Sigmoid colon (tissue), 7 donors: ENCODE measurements around the gene RPS24. TPM values are rescaled to one million over a fixed set of nuclear protein-coding genes. Genes with fewer than 3 reads are reported as not detected.

Source experiments
- DNase-seq: peaks from one replicate; pipeline ENCODE4 v3.0.0-alpha.2; 2019
- H3K27ac ChIP-seq, 4 donors: fragments of 200-600 bp; sonication (generic); one replicate each; pipeline ENCODE4 v1.5.1; 2016 to 2019; ENCODE audit warnings: mild to moderate bottlenecking in 1 of 4
- H3K27me3 ChIP-seq, 3 donors: fragments of 200-600 bp; sonication (generic); one replicate each; pipeline ENCODE4 v1.5.1; 2019; ENCODE audit warnings: mild to moderate bottlenecking in 1 of 3
- H3K36me3 ChIP-seq, 4 donors: fragments of 200-600 bp; sonication (generic); one replicate each; pipeline ENCODE4 v1.5.1; 2016 to 2019
- H3K4me1 ChIP-seq, 4 donors: fragments of 200-600 bp; sonication (generic); one replicate each; pipeline ENCODE4 v1.5.1; 2017 to 2019
- H3K4me3 ChIP-seq, 4 donors: fragments of 200-600 bp; sonication (generic); one replicate each; pipeline ENCODE4 v1.5.1; 2017 to 2019; ENCODE audit warnings: mild to moderate bottlenecking in 2 of 4, moderate library complexity in 1 of 4
- H3K9me3 ChIP-seq, 4 donors: fragments of 200-600 bp in 3 of 4; sonication (generic) in 3 of 4; one replicate each; pipeline versions ENCODE4 v1.5.1 to v1.6.1; 2013 to 2019
- CTCF ChIP-seq, 4 experiments: fragments of 450-650 bp in 3 of 4; fragments of 200-600 bp in 1 of 4; IDR thresholded peaks; one replicate each; pipeline ENCODE4 v1.5.1; 2016 to 2019; ENCODE audit warnings: antibody characterized with exemption in 4 of 4, mild to moderate bottlenecking in 3 of 4, moderate library complexity in 2 of 4
- EP300 ChIP-seq, 4 donors: sonication (generic); formaldehyde crosslinking; IDR thresholded peaks; one replicate each; pipeline ENCODE4 v1.6.1; 2017; ENCODE audit warnings: antibody characterized with exemption in 4 of 4
- POLR2A ChIP-seq, 2 donors: fragments of 450-650 bp; IDR thresholded peaks; one replicate each; pipeline ENCODE4 v1.6.1; 2016; ENCODE audit warnings: antibody characterized with exemption in 2 of 2, mild to moderate bottlenecking in 2 of 2, moderate library complexity in 2 of 2
- POLR2AphosphoS5 ChIP-seq, 4 donors: sonication (generic); formaldehyde crosslinking; IDR thresholded peaks; one replicate each; pipeline ENCODE4 v1.6.1; 2017; ENCODE audit warnings: antibody characterized with exemption in 4 of 4
- WGBS, 2 donors: extraction: QIAGEN DNeasy Blood & Tissue Kit; methylation state at CpG; one replicate each; pipeline ENCODE4 v1.1.7; 2013; 5-methylcytosine and 5-hydroxymethylcytosine counted together
- intact Hi-C: fragments of 100-400 bp; cut with DNase I; formaldehyde crosslinking; loops from one replicate; pipeline ENCODE4 v1.15.1; 2023
- polyA plus RNA-seq, 3 donors: library from polyadenylated mRNA; stranded (reverse); fragments of 200-250 nt; gene quantifications; one replicate each; pipeline ENCODE4 v1.2.3, GENCODE V29; 2013
- total RNA-seq, 4 donors: library from RNA; depleted of rRNA; stranded (reverse); fragments of >200 nt; gene quantifications; one replicate each; pipeline ENCODE4 v1.1.0, GENCODE V29; 2016
- donor health status: healthy with polysubstance abuse.
- donor health status: Bipolar disorder and iron deficiency.
- donor health status: healthy.

Gene RPS24
- total and polyA plus RNA-seq, 7 donors, result 2,487 to 7,696 (median 3,724) TPM

GRCh38 chr10:78029269-78030226 is 4.1 kb upstream of the RPS24 start, which contains the start of gene POLR3A:
TSS of gene POLR3A (minus strand) at chr10:78029515. CDS start at chr10:78029407, 108 bp downstream.
- Histone ChIP-seq H3K9me3 (no peaks in the 10 kb centered on the region), H3K36me3 (peaks cover 0 to 17% (median 14%) of the 10 kb centered on the region in 4 donors), H3K4me3 (peak within 1 kb of the TSS; percentile 60 to 98 (median 80)), H3K4me1 (peaks cover 0 to 35% (median 24%) of the 10 kb centered on the region in 4 donors), H3K27me3 (no peaks in the 10 kb centered on the region), H3K27ac (peak within 1 kb of the TSS; percentile 81 to 88 (median 86))
- intact Hi-C loops, result loop anchor here (2.0 to 5.0 kb wide), 3 partner anchors 102 to 943 kb away; partner anchors contain the start of gene DLG5
- WGBS, 2 donors, result 1% methylated on average over 35 of the region's 35 CpGs
- peak; percentile 99 for DNase-seq
- TF ChIP-seq EP300 (IDR thresholded peaks at IDR 0.05) (no peak), POLR2A (IDR thresholded peaks at IDR 0.05) (peak; percentile 23 to 33), CTCF (IDR thresholded peaks at IDR 0.05) (peak; percentile 78 to 91 (median 80)), POLR2AphosphoS5 (IDR thresholded peaks at IDR 0.05) (peak; percentile 60 to 86 (median 83))

GRCh38 chr10:78033387-78033636 is 351 bp upstream of the RPS24 start:
- Histone ChIP-seq H3K36me3 (peaks cover 15 to 33% (median 24%) of the 10 kb centered on the region in 4 donors), H3K27me3 (no peaks in the 10 kb centered on the region), H3K9me3 (no peaks in the 10 kb centered on the region), H3K27ac (peak overlapping the region; percentile 68 to 85 (median 82)), H3K4me1 (peaks cover 0 to 55% (median 37%) of the 10 kb centered on the region in 4 donors), H3K4me3 (peak overlapping the region; percentile 13 to 75 (median 72))
- no peak for TF ChIP-seq EP300 (IDR thresholded peaks at IDR 0.05)
- TF ChIP-seq POLR2AphosphoS5 (IDR thresholded peaks at IDR 0.05), result no peak
- no peak for TF ChIP-seq CTCF (IDR thresholded peaks at IDR 0.05)
- TF ChIP-seq POLR2A (IDR thresholded peaks at IDR 0.05), result no peak
- intact Hi-C loops, result loop anchor here (5.0 kb wide), 1 partner anchor 939 kb away; no protein-coding TSS in a partner anchor
- WGBS, 2 donors, result 1% methylated on average over 4 of the region's 4 CpGs
- no peak for DNase-seq

DNA sequence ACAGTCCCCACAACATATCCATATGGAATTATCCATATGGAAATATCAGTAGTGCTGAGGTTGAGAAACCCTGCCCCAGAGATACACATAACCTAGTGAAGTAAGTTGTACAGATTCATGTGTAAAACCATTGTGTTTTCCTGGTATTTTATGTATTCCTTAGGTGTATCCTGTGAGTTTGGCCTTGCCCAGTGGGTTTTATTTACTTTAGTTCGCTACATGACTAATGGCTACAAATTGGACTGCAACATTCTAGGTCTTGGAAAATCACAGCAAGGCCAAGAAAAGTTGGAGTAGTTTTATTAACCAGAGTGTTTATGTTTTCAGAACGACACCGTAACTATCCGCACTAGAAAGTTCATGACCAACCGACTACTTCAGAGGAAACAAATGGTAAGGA is 1.4 kb downstream of the RPS24 start:
- 60 to 61% methylated on average over 5 of the region's 5 CpGs for WGBS, 2 donors
- Histone ChIP-seq H3K36me3 (peaks cover 21 to 51% (median 38%) of the 10 kb centered on the region in 4 donors), H3K27me3 (no peaks in the 10 kb centered on the region), H3K4me1 (peaks cover 0 to 55% (median 28%) of the 10 kb centered on the region in 4 donors), H3K4me3 (peak overlapping the region in 2 of 4 donors; percentile 71 to 72), H3K9me3 (no peaks in the 10 kb centered on the region), H3K27ac (peak overlapping the region; percentile 79 to 85 (median 82))
- no peak for TF ChIP-seq EP300 (IDR thresholded peaks at IDR 0.05)
- no peak for TF ChIP-seq POLR2AphosphoS5 (IDR thresholded peaks at IDR 0.05)
- DNase-seq, result no peak
- intact Hi-C loops, result no loop called here

DNA sequence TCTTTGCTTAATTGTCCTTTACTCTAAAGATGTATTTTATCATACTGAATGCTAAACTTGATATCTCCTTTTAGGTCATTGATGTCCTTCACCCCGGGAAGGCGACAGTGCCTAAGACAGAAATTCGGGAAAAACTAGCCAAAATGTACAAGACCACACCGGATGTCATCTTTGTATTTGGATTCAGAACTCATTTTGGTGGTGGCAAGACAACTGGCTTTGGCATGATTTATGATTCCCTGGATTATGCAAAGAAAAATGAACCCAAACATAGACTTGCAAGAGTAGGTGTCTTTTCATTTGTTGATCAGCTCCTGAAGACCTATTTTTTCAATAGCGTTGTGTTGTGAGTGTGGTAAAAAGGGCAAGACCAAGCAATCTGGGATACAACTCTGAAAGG is 1.8 kb downstream of the RPS24 start:
- Histone ChIP-seq H3K4me1 (peaks cover 0 to 53% (median 26%) of the 10 kb centered on the region in 4 donors), H3K27me3 (no peaks in the 10 kb centered on the region), H3K36me3 (peaks cover 21 to 55% (median 40%) of the 10 kb centered on the region in 4 donors), H3K9me3 (no peaks in the 10 kb centered on the region), H3K27ac (peak overlapping the region in 2 of 4 donors; percentile 84 to 85), H3K4me3 (peak overlapping the region in 1 of 4 donors; percentile 71)
- DNase-seq, result no peak
- 77 to 86% methylated on average over 5 of the region's 5 CpGs for WGBS, 2 donors
- TF ChIP-seq CTCF (IDR thresholded peaks at IDR 0.05) (no peak), EP300 (IDR thresholded peaks at IDR 0.05) (no peak), POLR2AphosphoS5 (IDR thresholded peaks at IDR 0.05) (no peak), POLR2A (IDR thresholded peaks at IDR 0.05) (no peak)
- intact Hi-C loops, result no loop called here
